ENCODE results near the gene SENP3. TPM values are rescaled to one million over a fixed set of nuclear protein-coding genes. Genes with fewer than 3 reads are reported as not detected.
A peak's percentile ranks its signal among the peaks of the same experiment; 100 is the strongest.

The SENP3 gene
- total and polyA plus RNA-seq, 2 of the 13 experiments (the other 11 are each of a cell fraction or from before 2014, with no cell fraction given) = 55.8 to 75.4 TPM

DNA sequence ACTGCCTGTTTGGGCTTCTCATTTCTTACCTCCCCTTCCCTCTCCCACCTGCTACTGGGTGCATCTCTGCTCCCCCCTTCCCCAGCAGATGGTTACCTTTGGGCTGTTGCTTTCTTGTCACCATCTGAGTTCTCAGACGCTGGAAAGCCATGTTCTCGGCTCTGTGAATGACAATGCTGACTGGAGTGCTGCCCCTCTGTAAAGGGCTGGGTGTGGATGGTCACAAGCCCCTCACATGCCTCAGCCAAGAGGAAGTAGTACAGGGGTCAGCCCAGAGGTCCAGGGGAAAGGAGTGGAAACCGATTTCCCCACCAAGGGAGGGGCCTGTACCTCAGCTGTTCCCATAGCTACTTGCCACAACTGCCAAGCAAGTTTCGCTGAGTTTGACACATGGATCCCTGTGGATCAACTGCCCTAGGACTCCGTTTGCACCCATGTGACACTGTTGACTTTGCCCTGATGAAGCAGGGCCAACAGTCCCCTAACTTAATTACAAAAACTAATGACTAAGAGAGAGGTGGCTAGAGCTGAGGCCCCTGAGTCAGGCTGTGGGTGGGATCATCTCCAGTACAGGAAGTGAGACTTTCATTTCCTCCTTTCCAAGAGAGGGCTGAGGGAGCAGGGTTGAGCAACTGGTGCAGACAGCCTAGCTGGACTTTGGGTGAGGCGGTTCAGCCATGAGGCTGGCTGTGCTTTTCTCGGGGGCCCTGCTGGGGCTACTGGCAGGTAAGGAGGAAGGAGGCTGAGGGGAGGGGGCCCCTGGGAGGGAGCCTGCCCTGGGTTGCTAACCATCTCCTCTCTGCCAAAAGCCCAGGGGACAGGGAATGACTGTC, 17.5 kb downstream of the SENP3 start, which contains the start of gene CD68 (continued):
- TF ChIP-seq, protein P1, sequence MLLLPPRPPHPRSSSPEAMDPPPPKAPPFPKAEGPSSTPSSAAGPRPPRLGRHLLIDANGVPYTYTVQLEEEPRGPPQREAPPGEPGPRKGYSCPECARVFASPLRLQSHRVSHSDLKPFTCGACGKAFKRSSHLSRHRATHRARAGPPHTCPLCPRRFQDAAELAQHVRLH (CRISPR knock-in tag; IDR thresholded peaks at IDR 0.05; ENCODE audit: borderline replicate concordance, low read depth) = no peak
- 0 out of 2 replicates have a peak, but pooled peaks have one; percentile 49 for TF ChIP-seq TSC22D2 (CRISPR knock-in tag; IDR thresholded peaks at IDR 0.05; ENCODE audit: borderline replicate concordance)
- peak; percentile 97 for TF ChIP-seq ZC3H13 (CRISPR knock-in tag; IDR thresholded peaks at IDR 0.05)
- TF ChIP-seq, protein P2, sequence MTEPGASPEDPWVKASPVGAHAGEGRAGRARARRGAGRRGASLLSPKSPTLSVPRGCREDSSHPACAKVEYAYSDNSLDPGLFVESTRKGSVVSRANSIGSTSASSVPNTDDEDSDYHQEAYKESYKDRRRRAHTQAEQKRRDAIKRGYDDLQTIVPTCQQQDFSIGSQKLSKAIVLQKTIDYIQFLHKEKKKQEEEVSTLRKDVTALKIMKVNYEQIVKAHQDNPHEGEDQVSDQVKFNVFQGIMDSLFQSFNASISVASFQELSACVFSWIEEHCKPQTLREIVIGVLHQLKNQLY (CRISPR knock-in tag; IDR thresholded peaks at IDR 0.05) = peak; percentile 88; the same call in 1 of the 2 replicates
- TF ChIP-seq KDM2A (CRISPR knock-in tag; IDR thresholded peaks at IDR 0.05; ENCODE audit: borderline replicate concordance, low read depth) = peak; percentile 91
- peak; percentile 44; the same call in 1 of the 2 replicates for TF ChIP-seq ZNF317 (CRISPR knock-in tag; IDR thresholded peaks at IDR 0.05)
- peak; percentile 67 for TF ChIP-seq SOX5 (CRISPR knock-in tag; IDR thresholded peaks at IDR 0.05; ENCODE audit: borderline replicate concordance)
- TF ChIP-seq ZNF792 (CRISPR knock-in tag; IDR thresholded peaks at IDR 0.05) = peak; percentile 92
- TF ChIP-seq SRY (CRISPR knock-in tag; IDR thresholded peaks at IDR 0.05) = no peak
- peak; percentile 88; the same call in 1 of the 2 replicates for TF ChIP-seq ZFP36L1 (CRISPR knock-in tag; IDR thresholded peaks at IDR 0.05)
- TF ChIP-seq CEBPB (IDR thresholded peaks at IDR 0.05; ENCODE audit: borderline replicate concordance, low read depth, low read length) = peak; percentile 95
- no peak for TF ChIP-seq ZNF703 (CRISPR knock-in tag; IDR thresholded peaks at IDR 0.05; ENCODE audit: borderline replicate concordance)
- TF ChIP-seq ZNF546 (CRISPR knock-in tag; conservative IDR thresholded peaks at IDR 0.05) = no peak
- TF ChIP-seq, protein P3, sequence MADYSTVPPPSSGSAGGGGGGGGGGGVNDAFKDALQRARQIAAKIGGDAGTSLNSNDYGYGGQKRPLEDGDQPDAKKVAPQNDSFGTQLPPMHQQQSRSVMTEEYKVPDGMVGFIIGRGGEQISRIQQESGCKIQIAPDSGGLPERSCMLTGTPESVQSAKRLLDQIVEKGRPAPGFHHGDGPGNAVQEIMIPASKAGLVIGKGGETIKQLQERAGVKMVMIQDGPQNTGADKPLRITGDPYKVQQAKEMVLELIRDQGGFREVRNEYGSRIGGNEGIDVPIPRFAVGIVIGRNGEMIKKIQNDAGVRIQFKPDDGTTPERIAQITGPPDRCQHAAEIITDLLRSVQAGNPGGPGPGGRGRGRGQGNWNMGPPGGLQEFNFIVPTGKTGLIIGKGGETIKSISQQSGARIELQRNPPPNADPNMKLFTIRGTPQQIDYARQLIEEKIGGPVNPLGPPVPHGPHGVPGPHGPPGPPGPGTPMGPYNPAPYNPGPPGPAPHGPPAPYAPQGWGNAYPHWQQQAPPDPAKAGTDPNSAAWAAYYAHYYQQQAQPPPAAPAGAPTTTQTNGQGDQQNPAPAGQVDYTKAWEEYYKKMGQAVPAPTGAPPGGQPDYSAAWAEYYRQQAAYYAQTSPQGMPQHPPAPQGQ (CRISPR knock-in tag; IDR thresholded peaks at IDR 0.05; ENCODE audit: borderline replicate concordance) = peak; percentile 83; the same call in 1 of the 2 replicates
- TF ChIP-seq NPAS2 (CRISPR knock-in tag; IDR thresholded peaks at IDR 0.05; ENCODE audit: borderline replicate concordance) = no peak
- TF ChIP-seq ZNF367 (CRISPR knock-in tag; IDR thresholded peaks at IDR 0.05; ENCODE audit: borderline replicate concordance) = 0 out of 2 replicates have a peak, but pooled peaks have one; percentile 14
- TF ChIP-seq, protein P4, sequence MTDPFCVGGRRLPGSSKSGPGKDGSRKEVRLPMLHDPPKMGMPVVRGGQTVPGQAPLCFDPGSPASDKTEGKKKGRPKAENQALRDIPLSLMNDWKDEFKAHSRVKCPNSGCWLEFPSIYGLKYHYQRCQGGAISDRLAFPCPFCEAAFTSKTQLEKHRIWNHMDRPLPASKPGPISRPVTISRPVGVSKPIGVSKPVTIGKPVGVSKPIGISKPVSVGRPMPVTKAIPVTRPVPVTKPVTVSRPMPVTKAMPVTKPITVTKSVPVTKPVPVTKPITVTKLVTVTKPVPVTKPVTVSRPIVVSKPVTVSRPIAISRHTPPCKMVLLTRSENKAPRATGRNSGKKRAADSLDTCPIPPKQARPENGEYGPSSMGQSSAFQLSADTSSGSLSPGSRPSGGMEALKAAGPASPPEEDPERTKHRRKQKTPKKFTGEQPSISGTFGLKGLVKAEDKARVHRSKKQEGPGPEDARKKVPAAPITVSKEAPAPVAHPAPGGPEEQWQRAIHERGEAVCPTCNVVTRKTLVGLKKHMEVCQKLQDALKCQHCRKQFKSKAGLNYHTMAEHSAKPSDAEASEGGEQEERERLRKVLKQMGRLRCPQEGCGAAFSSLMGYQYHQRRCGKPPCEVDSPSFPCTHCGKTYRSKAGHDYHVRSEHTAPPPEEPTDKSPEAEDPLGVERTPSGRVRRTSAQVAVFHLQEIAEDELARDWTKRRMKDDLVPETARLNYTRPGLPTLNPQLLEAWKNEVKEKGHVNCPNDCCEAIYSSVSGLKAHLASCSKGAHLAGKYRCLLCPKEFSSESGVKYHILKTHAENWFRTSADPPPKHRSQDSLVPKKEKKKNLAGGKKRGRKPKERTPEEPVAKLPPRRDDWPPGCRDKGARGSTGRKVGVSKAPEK (CRISPR knock-in tag; IDR thresholded peaks at IDR 0.05; ENCODE audit: borderline replicate concordance) = peak; percentile 58; the same call in 1 of the 2 replicates
- TF ChIP-seq CBX2 (IDR thresholded peaks at IDR 0.05; ENCODE audit: low read depth, low read length) = no peak
- TF ChIP-seq CBX2 (CRISPR knock-in tag; IDR thresholded peaks at IDR 0.05; ENCODE audit: low read depth) = no peak
- peak; percentile 71; the same call in 1 of the 2 replicates for TF ChIP-seq NFIC (IDR thresholded peaks at IDR 0.05; ENCODE audit: low read length)
